ENCODE measurements around the gene EVPL.

DNA sequence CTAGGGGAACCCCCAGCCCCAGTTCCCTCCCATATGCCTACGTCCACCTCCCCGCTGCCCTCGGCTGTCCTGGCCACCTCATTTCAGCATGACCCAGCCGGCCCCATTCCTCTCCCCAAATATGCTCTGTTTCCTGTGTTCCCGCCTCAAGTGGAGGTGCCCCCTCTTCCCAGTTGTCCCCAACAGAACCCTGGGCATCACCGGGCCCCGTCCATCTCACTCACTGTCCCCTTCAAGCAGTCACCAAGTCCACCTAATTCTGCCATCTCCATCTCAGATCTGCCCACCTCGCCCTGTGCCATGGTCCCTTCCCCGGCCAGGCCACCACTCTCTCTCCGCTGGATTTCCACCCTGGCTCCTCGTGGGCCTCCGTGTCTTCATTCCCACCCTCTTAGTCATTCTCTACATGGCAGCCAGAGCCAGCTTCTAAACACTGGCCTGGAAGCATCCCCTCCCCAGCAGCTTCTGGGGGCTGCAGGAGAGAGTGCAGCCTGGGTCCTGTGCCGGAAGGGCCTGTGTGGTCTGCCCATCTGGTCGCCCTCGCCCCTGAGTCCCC, 13.7 kb downstream of the EVPL start:
- TF ChIP-seq CTCF (IDR thresholded peaks at IDR 0.05; ENCODE audit: extremely low read depth in 1 of 2, insufficient read depth in 1 of 2, low read depth in 1 of 2, low read length in 2 of 2) (no peak), POLR2A (IDR thresholded peaks at IDR 0.05; ENCODE audit: low read depth, low read length) (no peak), EZH2 (IDR thresholded peaks at IDR 0.05; ENCODE audit: borderline replicate concordance, low read depth, low read length, severe bottlenecking) (no peak), MYC (IDR thresholded peaks at IDR 0.05; ENCODE audit: low read depth, low read length) (no peak), POLR2AphosphoS5 (IDR thresholded peaks at IDR 0.05; ENCODE audit: insufficient read depth, low read depth, low read length) (no peak), JUN (IDR thresholded peaks at IDR 0.05; ENCODE audit: borderline replicate concordance, insufficient read depth, insufficient read length, low read depth) (no peak), GATA2 (IDR thresholded peaks at IDR 0.05; ENCODE audit: insufficient read depth, insufficient read length, low read depth, low read length) (no peak)
- TF ChIP-seq, protein P1, sequence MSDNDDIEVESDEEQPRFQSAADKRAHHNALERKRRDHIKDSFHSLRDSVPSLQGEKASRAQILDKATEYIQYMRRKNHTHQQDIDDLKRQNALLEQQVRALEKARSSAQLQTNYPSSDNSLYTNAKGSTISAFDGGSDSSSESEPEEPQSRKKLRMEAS (IDR thresholded peaks at IDR 0.05; ENCODE audit: insufficient read depth, insufficient read length) = no peak
